H9 (cell line): Measurements from ENCODE around the gene PDCL3. TPM values are rescaled to one million over a fixed set of nuclear protein-coding genes. Genes with fewer than 3 reads are reported as not detected.

Source experiments
- DNase-seq: peaks from one replicate; pipeline ENCODE4 v3.0.0-alpha.2; 2017
- H2AFZ ChIP-seq: one replicate; pipeline ENCODE4 v1.6.1; 2013; ENCODE audit warnings: mild to moderate bottlenecking, low read length, control low read depth, moderate library complexity
- H2AK5ac ChIP-seq: 2 replicates; pipeline ENCODE4 v1.6.1; 2013; ENCODE audit warnings: low read length, control low read depth, mixed read lengths; ENCODE audit not compliant: insufficient read length
- H2BK120ac ChIP-seq: one replicate; pipeline ENCODE4 v1.6.1; 2013; ENCODE audit warnings: low read depth, mild to moderate bottlenecking, low read length, control low read depth, inconsistent platforms; ENCODE audit not compliant: poor library complexity, severe bottlenecking
- H2BK12ac ChIP-seq: 2 replicates; pipeline ENCODE4 v1.6.1; 2013; ENCODE audit warnings: low read length, control low read depth, mixed read lengths, low read depth; ENCODE audit not compliant: insufficient read length
- H2BK15ac ChIP-seq: 2 replicates; pipeline ENCODE4 v1.6.1; 2013; ENCODE audit warnings: low read depth, low read length, control low read depth
- H2BK20ac ChIP-seq: one replicate; pipeline ENCODE4 v1.6.1; 2013; ENCODE audit warnings: low read depth, mild to moderate bottlenecking, low read length, control low read depth, inconsistent platforms; ENCODE audit not compliant: poor library complexity, severe bottlenecking
- H2BK5ac ChIP-seq: 2 replicates; pipeline ENCODE4 v1.6.1; 2013; ENCODE audit warnings: low read length, control low read depth, mixed read lengths; ENCODE audit not compliant: insufficient read length
- H3K14ac ChIP-seq: 2 replicates; pipeline ENCODE4 v1.6.1; 2013; ENCODE audit warnings: low read length, control low read depth; ENCODE audit not compliant: insufficient read depth
- H3K18ac ChIP-seq: 2 replicates; pipeline ENCODE4 v1.6.1; 2013; ENCODE audit warnings: low read depth, mild to moderate bottlenecking, mixed read lengths, low read length, control low read depth; ENCODE audit not compliant: insufficient read length
- H3K23ac ChIP-seq: 2 replicates; pipeline ENCODE4 v1.6.1; 2013; ENCODE audit warnings: low read length, control low read depth, mixed read lengths, low read depth; ENCODE audit not compliant: insufficient read length
- H3K23me2 ChIP-seq: 2 replicates; pipeline ENCODE4 v1.6.1; 2013; ENCODE audit warnings: low read depth, mild to moderate bottlenecking, mixed read lengths, low read length, control low read depth; ENCODE audit not compliant: insufficient read length, poor library complexity, severe bottlenecking
- H3K27ac ChIP-seq: 2 replicates; pipeline ENCODE4 v1.5.1; 2013; ENCODE audit warnings: low read length, control low read depth, mixed read lengths, low read depth; ENCODE audit not compliant: insufficient read length
- H3K27me3 ChIP-seq: 2 replicates; pipeline ENCODE4 v1.6.1; 2013; ENCODE audit warnings: low read length, control low read depth, inconsistent platforms; ENCODE audit not compliant: insufficient read depth
- H3K4ac ChIP-seq: 2 replicates; pipeline ENCODE4 v1.6.1; 2013; ENCODE audit warnings: low read depth, mild to moderate bottlenecking, control low read depth, inconsistent platforms, low read length, moderate library complexity
- H3K4me1 ChIP-seq: 2 replicates; pipeline ENCODE4 v1.6.1; 2013; ENCODE audit warnings: low read length, control low read depth, inconsistent platforms; ENCODE audit not compliant: insufficient read depth
- H3K4me2 ChIP-seq: 2 replicates; pipeline ENCODE4 v1.6.1; 2013; ENCODE audit warnings: low read length, control low read depth, mixed read lengths; ENCODE audit not compliant: insufficient read length, insufficient read depth
- H3K56ac ChIP-seq: 2 replicates; pipeline ENCODE4 v1.6.1; 2013; ENCODE audit warnings: low read depth, mild to moderate bottlenecking, mixed read lengths, low read length, control low read depth; ENCODE audit not compliant: insufficient read length
- H3K79me1 ChIP-seq: 2 replicates; pipeline ENCODE4 v1.6.1; 2013; ENCODE audit warnings: low read depth, mild to moderate bottlenecking, moderate library complexity, low read length, control low read depth, inconsistent platforms; ENCODE audit not compliant: insufficient read depth, poor library complexity, severe bottlenecking
- H3K79me2 ChIP-seq: 2 replicates; pipeline ENCODE4 v1.6.1; 2013; ENCODE audit warnings: low read length, control low read depth, inconsistent platforms; ENCODE audit not compliant: insufficient read depth
- H3K9ac ChIP-seq: 2 replicates; pipeline ENCODE4 v1.6.1; 2013; ENCODE audit warnings: low read length, control low read depth, mixed read lengths; ENCODE audit not compliant: insufficient read length; ENCODE audit errors: extremely low read depth
- H3K9me3 ChIP-seq: one replicate; pipeline ENCODE4 v1.6.1; 2013; ENCODE audit warnings: low read depth, low read length, inconsistent platforms; ENCODE audit not compliant: control insufficient read depth
- H3T11ph ChIP-seq: one replicate; pipeline ENCODE4 v1.6.1; 2013; ENCODE audit warnings: mild to moderate bottlenecking, low read length, control low read depth, inconsistent platforms
- H4K20me1 ChIP-seq: one replicate; pipeline ENCODE4 v1.6.1; 2013; ENCODE audit not compliant: control insufficient read depth, insufficient read length, insufficient read depth
- H4K5ac ChIP-seq: 2 replicates; pipeline ENCODE4 v1.6.1; 2013; ENCODE audit warnings: low read depth, mild to moderate bottlenecking, mixed read lengths, low read length, control low read depth; ENCODE audit not compliant: insufficient read length
- H4K8ac ChIP-seq: replicated peaks from 2 replicates; pipeline ENCODE4 v1.6.1; 2013; ENCODE audit warnings: low read length, control low read depth, mixed read lengths, low read depth; ENCODE audit not compliant: insufficient read length
- H4K91ac ChIP-seq: 2 replicates; pipeline ENCODE4 v1.6.1; 2013; ENCODE audit warnings: low read depth, mild to moderate bottlenecking, moderate library complexity, mixed read lengths, low read length, control low read depth; ENCODE audit not compliant: insufficient read length
- H3K27ac Mint-ChIP-seq, 3 experiments: 2 replicates in 2 of 3; 3 replicates in 1 of 3; pipeline ENCODE4 v1.8.0; 2020 to 2021; ENCODE audit warnings: mixed read lengths in 3 of 3, mild to moderate bottlenecking in 1 of 3, moderate library complexity in 1 of 3
- H3K27me3 Mint-ChIP-seq: 2 replicates; pipeline ENCODE4 v1.8.0; 2021; ENCODE audit warnings: low read depth, mild to moderate bottlenecking, moderate library complexity, mixed read lengths
- H3K36me3 Mint-ChIP-seq, 3 experiments: 2 replicates in 2 of 3; 3 replicates in 1 of 3; pipeline ENCODE4 v1.8.0; 2020 to 2021; ENCODE audit warnings: low read depth in 3 of 3, mixed read lengths in 3 of 3; ENCODE audit not compliant: insufficient read depth in 1 of 3
- H3K4me1 Mint-ChIP-seq, 2 experiments: 2 replicates each; pipeline ENCODE4 v1.8.0; 2020; ENCODE audit warnings: mixed read lengths in 2 of 2
- H3K4me3 Mint-ChIP-seq, 2 experiments: 2 replicates in 1 of 2; 3 replicates in 1 of 2; pipeline ENCODE4 v1.8.0; 2020 to 2021; ENCODE audit warnings: mild to moderate bottlenecking in 2 of 2, mixed read lengths in 2 of 2, moderate library complexity in 1 of 2
- H3K9me3 Mint-ChIP-seq, 2 experiments: 2 replicates in 1 of 2; 3 replicates in 1 of 2; pipeline ENCODE4 v1.8.0; 2020; ENCODE audit warnings: mild to moderate bottlenecking in 2 of 2, mixed read lengths in 2 of 2, moderate library complexity in 1 of 2
- whole genome bisulfite sequencing: extraction: QIAGEN DNeasy Blood & Tissue Kit; methylation state at CpG from one replicate; pipeline ENCODE4 v1.1.7; 2013; ENCODE audit warnings: missing lambda C conversion rate, low lambda C conversion rate, mixed read lengths; ENCODE audit not compliant: insufficient read length; ENCODE audit errors: extremely low coverage; 5-methylcytosine and 5-hydroxymethylcytosine counted together
- total RNA-seq: library from RNA; stranded (reverse); gene quantifications from 2 replicates; pipeline ENCODE4 v1.2.1, GENCODE V29; 2021
- TF ChIP-seq, protein P1 (sequence below): fragments of 200-600 bp; sonication (generic); conservative IDR thresholded peaks from 3 replicates; pipeline ENCODE4 v1.8.0; 2021; ENCODE audit warnings: antibody characterized with exemption, mild to moderate bottlenecking

PDCL3 gene
- total RNA-seq, 1 experiment from 2014 or later: 39.4 TPM

DNA sequence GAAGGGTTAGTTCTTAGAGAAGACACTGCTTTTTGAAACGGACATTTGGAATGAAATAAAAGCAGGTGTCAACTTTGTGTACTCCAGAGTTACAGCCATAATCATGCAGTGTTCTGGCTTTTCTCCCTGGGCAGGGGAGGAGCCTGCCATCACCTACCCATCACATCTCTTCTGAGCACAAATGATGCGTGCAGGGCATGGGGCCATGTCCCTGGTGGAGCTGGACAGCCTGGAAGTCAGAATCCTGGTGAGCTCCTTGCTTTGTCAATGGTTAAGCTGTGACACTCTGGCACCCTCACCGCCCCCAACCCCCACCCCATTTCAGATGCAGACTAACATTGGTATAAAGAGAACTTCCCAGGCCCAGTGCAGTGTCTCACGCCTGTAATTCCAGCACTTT, 53.1 kb downstream of the PDCL3 start:
- H2AK5ac ChIP-seq: no peak overlapping the region
- no peaks in the 10 kb centered on the region for H3K4me1 ChIP-seq
- Mint-ChIP-seq H3K4me1 (no peaks in the 10 kb centered on the region), H3K9me3 (peaks cover 3 to 5% of the 10 kb centered on the region in 2 experiments; a peak in 4 of 5 replicates), H3K4me3 (no peak overlapping the region), H3K36me3 (peaks cover 0 to 4% (median 0%) of the 10 kb centered on the region in 3 experiments; a peak in 2 of 7 replicates), H3K27ac (no peak overlapping the region), H3K27me3 (no peaks in the 10 kb centered on the region; the same call in 1 of the 2 replicates)
- DNase-seq: no peak
- H3K9ac ChIP-seq: no peak overlapping the region
- H3K23ac ChIP-seq: no peak overlapping the region
- no peak overlapping the region for H3K56ac ChIP-seq
- no peak overlapping the region for H2BK20ac ChIP-seq
- WGBS: no CpG with 5 or more reads among the region's 4 CpGs
- H3K27me3 ChIP-seq: no peaks in the 10 kb centered on the region
- TF ChIP-seq, protein P1, sequence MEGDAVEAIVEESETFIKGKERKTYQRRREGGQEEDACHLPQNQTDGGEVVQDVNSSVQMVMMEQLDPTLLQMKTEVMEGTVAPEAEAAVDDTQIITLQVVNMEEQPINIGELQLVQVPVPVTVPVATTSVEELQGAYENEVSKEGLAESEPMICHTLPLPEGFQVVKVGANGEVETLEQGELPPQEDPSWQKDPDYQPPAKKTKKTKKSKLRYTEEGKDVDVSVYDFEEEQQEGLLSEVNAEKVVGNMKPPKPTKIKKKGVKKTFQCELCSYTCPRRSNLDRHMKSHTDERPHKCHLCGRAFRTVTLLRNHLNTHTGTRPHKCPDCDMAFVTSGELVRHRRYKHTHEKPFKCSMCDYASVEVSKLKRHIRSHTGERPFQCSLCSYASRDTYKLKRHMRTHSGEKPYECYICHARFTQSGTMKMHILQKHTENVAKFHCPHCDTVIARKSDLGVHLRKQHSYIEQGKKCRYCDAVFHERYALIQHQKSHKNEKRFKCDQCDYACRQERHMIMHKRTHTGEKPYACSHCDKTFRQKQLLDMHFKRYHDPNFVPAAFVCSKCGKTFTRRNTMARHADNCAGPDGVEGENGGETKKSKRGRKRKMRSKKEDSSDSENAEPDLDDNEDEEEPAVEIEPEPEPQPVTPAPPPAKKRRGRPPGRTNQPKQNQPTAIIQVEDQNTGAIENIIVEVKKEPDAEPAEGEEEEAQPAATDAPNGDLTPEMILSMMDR: no peak
- H3K14ac ChIP-seq: no peak overlapping the region
- H2BK120ac ChIP-seq: no peak overlapping the region
- no peak overlapping the region for H4K5ac ChIP-seq
- H4K8ac ChIP-seq: no peak overlapping the region
- no peaks in the 10 kb centered on the region for H3K79me1 ChIP-seq
- H2AFZ ChIP-seq: no peak overlapping the region
- no peak overlapping the region for H3K18ac ChIP-seq
- H3K27ac ChIP-seq: no peak overlapping the region
- H3K23me2 ChIP-seq: peaks cover 2% of the 10 kb centered on the region
- H4K20me1 ChIP-seq: no peaks in the 10 kb centered on the region
- H4K91ac ChIP-seq: no peak overlapping the region
- H3K4ac ChIP-seq: no peak overlapping the region
- no peak overlapping the region for H2BK12ac ChIP-seq
- H2BK15ac ChIP-seq: no peak overlapping the region
- H3K9me3 ChIP-seq: no peaks in the 10 kb centered on the region
- no peak overlapping the region for H2BK5ac ChIP-seq
- no peak overlapping the region for H3K4me2 ChIP-seq
- H3K79me2 ChIP-seq: no peaks in the 10 kb centered on the region
- no peak overlapping the region for H3T11ph ChIP-seq
